Transverse colon (tissue), 3 donors: ENCODE data around the gene LMTK2.

Source experiments
- CTCF ChIP-seq, 5 experiments: fragments of 200-600 bp in 3 of 5; fragments of 450-650 bp in 2 of 5; sonication (generic) in 3 of 5; IDR thresholded peaks; 1 replicate in 2 of 5; 2 replicates in 3 of 5; pipeline ENCODE4 v1.5.1; 2016 to 2017; ENCODE audit warnings: antibody characterized with exemption in 5 of 5, inconsistent platforms in 3 of 5, mild to moderate bottlenecking in 2 of 5, moderate library complexity in 1 of 5
- EP300 ChIP-seq: sonication (generic); formaldehyde crosslinking; IDR thresholded peaks from one replicate; pipeline ENCODE4 v1.6.1; 2017; ENCODE audit warnings: antibody characterized with exemption, low read depth
- POLR2A ChIP-seq: fragments of 450-650 bp; IDR thresholded peaks from one replicate; pipeline ENCODE4 v1.6.1; 2016; ENCODE audit warnings: antibody characterized with exemption, mild to moderate bottlenecking, moderate library complexity

GRCh38 chr7:98216941-98217622 is 110.4 kb downstream of the LMTK2 start:
- TF ChIP-seq CTCF (IDR thresholded peaks at IDR 0.05) (no peak), POLR2A (no peak), EP300 (no peak)
